Left ventricle myocardium inferior (tissue), 1 donor: Measurements from ENCODE around the gene SARM1. TPM values are rescaled to one million over a fixed set of nuclear protein-coding genes. Genes with fewer than 3 reads are reported as not detected.
"Not testable (repeated sequence)": the region's sequence is repeated elsewhere in the genome, so short reads cannot be mapped to it uniquely, and the experiment has no call there.

Experiments
- DNase-seq: peaks from one replicate; pipeline ENCODE4 v3.0.0-alpha.2; 2020
- H3K27ac ChIP-seq: fragments of 200-600 bp; replicated peaks from 2 replicates; pipeline ENCODE4 v1.8.0; 2021
- H3K27me3 ChIP-seq: fragments of 200-600 bp; 2 replicates; pipeline ENCODE4 v1.8.0; 2021; ENCODE audit warnings: low read depth
- H3K36me3 ChIP-seq: fragments of 200-600 bp; 2 replicates; pipeline ENCODE4 v1.8.0; 2021
- H3K4me1 ChIP-seq: fragments of 200-600 bp; 2 replicates; pipeline ENCODE4 v1.8.0; 2021
- H3K4me3 ChIP-seq: fragments of 200-600 bp; 2 replicates; pipeline ENCODE4 v1.8.0; 2021; ENCODE audit warnings: mild to moderate bottlenecking, moderate library complexity
- H3K9me3 ChIP-seq: fragments of 200-600 bp; replicated peaks from 2 replicates; pipeline ENCODE4 v1.8.0; 2021
- intact Hi-C: fragments of 100-400 bp; cut with micrococcal nuclease; formaldehyde crosslinking; loops from one replicate; pipeline ENCODE4 v1.11.0; 2022
- total RNA-seq: library from RNA; stranded (reverse); fragmentation: NEBNext Ultra II Directional; extraction: Animal tissue kit (Norgen Biotek cat#: 25700); gene quantifications from one replicate; pipeline ENCODE4 v1.2.1, GENCODE V29; 2021
- TF ChIP-seq, protein P1 (sequence below): fragments of 200-600 bp; IDR thresholded peaks from 2 replicates; pipeline ENCODE4 v1.8.0; 2021; ENCODE audit warnings: antibody characterized with exemption, mild to moderate bottlenecking, borderline replicate concordance
- donor health status: DM: no; HTN: yes; CAD: no; lungs with severe emphysema.

SARM1 gene
- total RNA-seq, 1 donor from 2014 or later = 5.1 TPM

GRCh38 chr17:28338056-28338768 is 33.3 kb upstream of the SARM1 start:
- Histone ChIP-seq H3K9me3 (no peaks in the 10 kb centered on the region), H3K4me1 (peaks cover 76% of the 10 kb centered on the region), H3K27me3 (no peaks in the 10 kb centered on the region), H3K27ac (peak overlapping the region; percentile 98), H3K36me3 (peaks cover 41% of the 10 kb centered on the region), H3K4me3 (peak overlapping the region; percentile 90)
- no peak for DNase-seq
- intact Hi-C loops = no loop called here
- TF ChIP-seq, protein P1, sequence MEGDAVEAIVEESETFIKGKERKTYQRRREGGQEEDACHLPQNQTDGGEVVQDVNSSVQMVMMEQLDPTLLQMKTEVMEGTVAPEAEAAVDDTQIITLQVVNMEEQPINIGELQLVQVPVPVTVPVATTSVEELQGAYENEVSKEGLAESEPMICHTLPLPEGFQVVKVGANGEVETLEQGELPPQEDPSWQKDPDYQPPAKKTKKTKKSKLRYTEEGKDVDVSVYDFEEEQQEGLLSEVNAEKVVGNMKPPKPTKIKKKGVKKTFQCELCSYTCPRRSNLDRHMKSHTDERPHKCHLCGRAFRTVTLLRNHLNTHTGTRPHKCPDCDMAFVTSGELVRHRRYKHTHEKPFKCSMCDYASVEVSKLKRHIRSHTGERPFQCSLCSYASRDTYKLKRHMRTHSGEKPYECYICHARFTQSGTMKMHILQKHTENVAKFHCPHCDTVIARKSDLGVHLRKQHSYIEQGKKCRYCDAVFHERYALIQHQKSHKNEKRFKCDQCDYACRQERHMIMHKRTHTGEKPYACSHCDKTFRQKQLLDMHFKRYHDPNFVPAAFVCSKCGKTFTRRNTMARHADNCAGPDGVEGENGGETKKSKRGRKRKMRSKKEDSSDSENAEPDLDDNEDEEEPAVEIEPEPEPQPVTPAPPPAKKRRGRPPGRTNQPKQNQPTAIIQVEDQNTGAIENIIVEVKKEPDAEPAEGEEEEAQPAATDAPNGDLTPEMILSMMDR = no peak

DNA sequence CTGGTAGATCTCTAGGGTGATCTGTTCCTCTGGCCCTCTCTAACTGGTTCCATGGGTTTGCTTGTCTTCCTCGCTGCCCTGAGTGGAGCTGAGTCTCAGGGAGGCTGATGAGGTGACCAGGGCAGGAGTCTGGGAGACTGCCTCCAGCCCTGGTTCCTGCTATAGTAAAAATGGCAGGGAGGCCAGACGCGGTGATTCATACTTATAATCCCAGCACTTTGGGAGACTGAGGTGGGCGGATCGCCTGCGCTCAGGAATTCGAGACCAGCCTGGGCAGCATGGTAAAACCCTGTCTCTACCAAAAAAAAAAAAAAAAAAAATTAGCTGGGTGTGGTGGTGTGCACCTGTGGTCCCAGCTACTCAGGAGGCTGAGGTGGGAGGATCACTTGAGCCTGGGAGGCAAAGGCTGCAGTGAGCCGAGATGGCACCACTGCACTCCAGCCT is 32.7 kb upstream of the SARM1 start:
- H3K27me3 ChIP-seq, intact Hi-C loops, DNase-seq, H3K9me3 ChIP-seq: not testable (repeated sequence)
- Histone ChIP-seq H3K27ac (peak overlapping the region; percentile 98), H3K4me3 (peak overlapping the region; percentile 90), H3K4me1 (peaks cover 76% of the 10 kb centered on the region), H3K36me3 (peaks cover 46% of the 10 kb centered on the region)

GRCh38 chr17:28339431-28339830 is 32.1 kb upstream of the SARM1 start:
- H3K4me1 ChIP-seq = peaks cover 76% of the 10 kb centered on the region
- no peak for DNase-seq
- intact Hi-C loops = no loop called here

DNA sequence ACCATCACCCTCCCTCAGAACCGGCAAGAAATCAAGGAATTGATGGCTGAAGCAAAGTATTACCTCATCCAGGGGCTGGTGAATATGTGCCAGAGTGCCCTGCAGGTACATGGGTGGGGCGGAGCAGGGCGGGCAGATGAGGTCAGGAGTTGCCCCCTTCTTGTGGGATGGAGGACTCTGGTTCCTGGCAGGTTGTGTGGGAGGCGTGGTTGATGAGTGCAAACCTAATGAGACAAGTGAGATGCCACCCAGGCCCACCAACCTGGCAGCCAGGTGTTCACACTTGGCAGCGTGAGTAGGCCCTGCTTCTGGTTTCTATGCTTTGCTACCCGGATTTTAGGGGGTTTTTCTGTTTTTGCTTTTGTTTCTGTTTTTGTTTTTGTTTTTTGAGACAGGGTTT is 31.1 kb upstream of the SARM1 start:
- Histone ChIP-seq H3K27ac (no peak overlapping the region), H3K27me3 (no peaks in the 10 kb centered on the region), H3K36me3 (peaks cover 62% of the 10 kb centered on the region), H3K9me3 (no peaks in the 10 kb centered on the region), H3K4me1 (peaks cover 78% of the 10 kb centered on the region), H3K4me3 (no peak overlapping the region)
- intact Hi-C loops = no loop called here
- DNase-seq = no peak
- TF ChIP-seq, protein P1 = no peak

More at GRCh38 chr17:28339431-28339830, 32.1 kb upstream of the SARM1 start:
- no peaks in the 10 kb centered on the region for H3K27me3 ChIP-seq
- no peaks in the 10 kb centered on the region for H3K9me3 ChIP-seq
- H3K27ac ChIP-seq = peak overlapping the region; percentile 98
- H3K36me3 ChIP-seq = peaks cover 53% of the 10 kb centered on the region
- TF ChIP-seq, protein P1 = no peak
- peak overlapping the region; percentile 90 for H3K4me3 ChIP-seq

DNA sequence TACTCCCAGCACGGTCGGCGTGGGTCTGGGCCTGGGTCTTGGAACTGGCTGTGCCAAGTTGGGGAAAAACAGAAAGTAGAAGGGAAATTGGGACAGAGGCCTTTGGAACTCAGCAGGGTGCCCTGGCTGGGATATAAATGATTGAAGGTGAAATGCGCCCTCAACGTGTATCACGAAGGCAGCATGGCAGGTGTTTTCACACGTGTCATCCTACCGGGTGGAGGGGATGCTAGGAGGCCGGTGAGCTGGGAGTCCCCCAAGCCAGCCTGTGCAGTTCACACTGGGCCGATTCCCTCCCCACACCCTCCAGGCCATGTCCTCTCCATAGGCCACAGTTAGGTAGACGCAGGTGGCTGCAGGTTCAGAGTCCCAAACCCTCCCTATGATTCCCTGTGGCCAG is 30.0 kb upstream of the SARM1 start:
- Histone ChIP-seq H3K4me3 (no peak overlapping the region), H3K27ac (no peak overlapping the region), H3K36me3 (peaks cover 72% of the 10 kb centered on the region), H3K4me1 (peaks cover 80% of the 10 kb centered on the region), H3K27me3 (no peaks in the 10 kb centered on the region), H3K9me3 (no peaks in the 10 kb centered on the region)
- no peak for DNase-seq
- intact Hi-C loops = no loop called here
- TF ChIP-seq, protein P1 = no peak

GRCh38 chr17:28342313-28342712 is 29.2 kb upstream of the SARM1 start:
- TF ChIP-seq, protein P1 = no peak
- DNase-seq = no peak
- Histone ChIP-seq H3K36me3 (peaks cover 80% of the 10 kb centered on the region), H3K27ac (no peak overlapping the region), H3K4me1 (peaks cover 80% of the 10 kb centered on the region), H3K4me3 (no peak overlapping the region), H3K27me3 (no peaks in the 10 kb centered on the region), H3K9me3 (no peaks in the 10 kb centered on the region)
- intact Hi-C loops = no loop called here
